ENCODE data around the gene FBXO2.

- no peak for TF ChIP-seq MXI1 (IDR thresholded peaks at IDR 0.05; ENCODE audit: low read depth, low read length)
- TF ChIP-seq POLR2A (IDR thresholded peaks at IDR 0.05; ENCODE audit: low read depth, low read length), result no peak
- TF ChIP-seq ELK1 (IDR thresholded peaks at IDR 0.05; ENCODE audit: low read depth, low read length), result no peak
- 0 out of 6 replicates have a peak, but pooled peaks of 1 of the 3 experiments have one; percentile 0 for TF ChIP-seq CTCF (IDR thresholded peaks at IDR 0.05 in 2 of 3, conservative IDR thresholded peaks at IDR 0.05 in 1 of 3; ENCODE audit: control insufficient read depth in 2 of 3, extremely low read depth in 1 of 3, insufficient read depth in 1 of 3, low read depth in 3 of 3, low read length in 3 of 3)
- no peak for TF ChIP-seq ZNF24 (IDR thresholded peaks at IDR 0.05)
Observed at GRCh38 chr1:11675325-11675724, 21.1 kb upstream of the FBXO2 start.

Measured in GM12878 (cell line).